ENCODE data around the gene ABCF1. TPM values are rescaled to one million over a fixed set of nuclear protein-coding genes. Genes with fewer than 3 reads are reported as not detected.
A peak's percentile ranks its signal among the peaks of the same experiment; 100 is the strongest.

Gene ABCF1
- total and polyA plus RNA-seq, 8 donors = 7.6 to 32.6 (median 27.4) TPM

- peaks cover 38 to 75% (median 52%) of the 10 kb centered on the region in 4 donors for H3K4me1 ChIP-seq
- WGBS, 5 donors = 38 to 71% (median 57%) methylated on average over 2 of the region's 2 CpGs
- no peak overlapping the region for H3K4me3 ChIP-seq
- H3K36me3 ChIP-seq = peaks cover 38 to 48% (median 39%) of the 10 kb centered on the region in 4 donors
- no peaks in the 10 kb centered on the region for H3K9me3 ChIP-seq
- H3K27ac ChIP-seq = peak overlapping the region in 2 of 5 donors; percentile 95 to 96
- no peaks in the 10 kb centered on the region for H3K27me3 ChIP-seq
- intact Hi-C loops (cut with DNase I; ENCODE audit: low total_unique reads) = no loop called here
- DNase-seq = no peak
- no peak for TF ChIP-seq POLR2AphosphoS5 (IDR thresholded peaks at IDR 0.05)
- no peak for TF ChIP-seq POLR2A (IDR thresholded peaks at IDR 0.05)
- no peak for TF ChIP-seq CTCF (IDR thresholded peaks at IDR 0.05)
- no peak for TF ChIP-seq EP300 (IDR thresholded peaks at IDR 0.05)
These were observed 40.6 kb downstream of the ABCF1 start for GRCh38 chr6:30611856-30612194.

GRCh38 chr6:30612213-30612612 lies 41.0 kb downstream of the ABCF1 start:
- Histone ChIP-seq H3K36me3 (peaks cover 36 to 44% (median 37%) of the 10 kb centered on the region in 4 donors), H3K4me1 (peaks cover 38 to 74% (median 52%) of the 10 kb centered on the region in 4 donors), H3K27ac (peak overlapping the region in 4 of 5 donors; percentile 93 to 96 (median 95)), H3K9me3 (no peaks in the 10 kb centered on the region), H3K4me3 (no peak overlapping the region), H3K27me3 (no peaks in the 10 kb centered on the region)
- intact Hi-C loops (cut with DNase I; ENCODE audit: low total_unique reads) = no loop called here
- no peak for DNase-seq
- WGBS, 5 donors = 28 to 71% (median 53%) methylated on average over 1 of the region's 1 CpG
- no peak for TF ChIP-seq POLR2AphosphoS5 (IDR thresholded peaks at IDR 0.05)
- TF ChIP-seq CTCF (IDR thresholded peaks at IDR 0.05) = peak in 1 of 7 experiments; percentile 16
- TF ChIP-seq EP300 (IDR thresholded peaks at IDR 0.05) = no peak

GRCh38 chr6:30612687-30613248 lies 41.5 kb downstream of the ABCF1 start:
- WGBS, 5 donors = 20 to 45% (median 28%) methylated on average over 6 of the region's 6 CpGs
- Histone ChIP-seq H3K36me3 (peaks cover 30 to 39% (median 32%) of the 10 kb centered on the region in 4 donors), H3K27me3 (no peaks in the 10 kb centered on the region), H3K4me1 (peaks cover 38 to 68% (median 49%) of the 10 kb centered on the region in 4 donors), H3K9me3 (no peaks in the 10 kb centered on the region), H3K27ac (peak overlapping the region in 4 of 5 donors; percentile 93 to 96 (median 95)), H3K4me3 (peak overlapping the region in 1 of 4 donors; percentile 94)
- intact Hi-C loops (cut with DNase I; ENCODE audit: low total_unique reads) = no loop called here
- TF ChIP-seq POLR2AphosphoS5 (IDR thresholded peaks at IDR 0.05) (peak in 2 of 3 donors; percentile 14 to 60), CTCF (IDR thresholded peaks at IDR 0.05) (no peak)
- no peak for DNase-seq

- intact Hi-C loops (cut with DNase I; ENCODE audit: low total_unique reads) = no loop called here
- H3K36me3 ChIP-seq = peaks cover 23 to 32% (median 25%) of the 10 kb centered on the region in 4 donors
- no peak for DNase-seq
- TF ChIP-seq CTCF (IDR thresholded peaks at IDR 0.05) (no peak), POLR2AphosphoS5 (IDR thresholded peaks at IDR 0.05) (no peak), POLR2A (IDR thresholded peaks at IDR 0.05) (no peak), EP300 (IDR thresholded peaks at IDR 0.05) (no peak)
- H3K4me1 ChIP-seq = peaks cover 38 to 66% (median 52%) of the 10 kb centered on the region in 4 donors
- H3K4me3 ChIP-seq = peak overlapping the region in 2 of 4 donors; percentile 93 to 94
- peak overlapping the region in 4 of 5 donors; percentile 93 to 96 (median 95) for H3K27ac ChIP-seq
- H3K27me3 ChIP-seq = no peaks in the 10 kb centered on the region
- no peaks in the 10 kb centered on the region for H3K9me3 ChIP-seq
These were observed 42.2 kb downstream of the ABCF1 start for GRCh38 chr6:30613251-30614043.
